Measurements from ENCODE around the gene ZNF276.

Gene ZNF276

DNA sequence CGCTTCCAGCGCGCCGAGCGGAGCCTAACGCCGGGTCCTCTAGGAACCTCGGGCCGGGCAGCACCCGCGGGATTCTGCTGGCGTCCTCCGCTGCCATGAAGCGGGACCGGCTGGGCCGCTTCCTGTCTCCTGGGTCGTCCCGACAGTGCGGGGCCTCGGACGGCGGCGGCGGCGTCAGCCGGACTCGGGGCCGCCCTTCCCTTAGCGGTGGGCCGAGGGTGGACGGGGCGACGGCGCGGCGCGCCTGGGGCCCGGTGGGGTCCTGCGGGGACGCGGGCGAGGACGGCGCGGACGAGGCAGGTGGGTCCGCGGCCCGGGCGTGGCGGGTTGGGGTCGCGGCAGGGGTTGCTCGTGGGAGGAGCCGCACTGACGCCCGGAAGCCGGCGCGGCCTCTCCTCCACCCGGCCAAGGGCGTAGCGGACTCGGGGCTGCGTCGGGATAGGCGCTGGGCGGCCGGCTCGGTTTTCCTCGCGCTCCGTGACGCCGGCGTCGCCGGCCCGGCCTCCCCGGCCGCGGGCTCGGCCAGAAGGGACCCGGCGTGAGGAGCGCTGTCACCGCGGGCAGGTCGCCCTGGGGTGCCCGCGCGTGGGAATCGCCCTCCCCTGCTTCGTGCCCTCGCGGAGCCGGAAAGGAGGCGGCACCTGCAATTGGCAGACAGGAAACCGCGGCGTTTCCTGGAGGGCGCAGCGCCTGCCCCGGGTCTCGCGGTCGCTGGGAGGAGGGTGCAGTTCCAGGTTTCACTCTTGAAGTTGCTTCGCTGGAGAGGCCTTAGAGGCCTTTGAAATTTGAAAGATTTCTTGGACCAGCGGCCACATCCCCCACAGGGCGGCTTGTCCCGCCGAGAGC, 432 bp downstream of the ZNF276 start:
- H3K27ac Mint-ChIP-seq: no peak overlapping the region
- H3K4me1 Mint-ChIP-seq: peaks cover 51% of the 10 kb centered on the region
- H3K4me3 Mint-ChIP-seq: peak overlapping the region; percentile 89
- peaks cover 8% of the 10 kb centered on the region for H3K36me3 Mint-ChIP-seq
- H3K9me3 Mint-ChIP-seq: no peaks in the 10 kb centered on the region
- H3K27me3 Mint-ChIP-seq: no peaks in the 10 kb centered on the region

DNA sequence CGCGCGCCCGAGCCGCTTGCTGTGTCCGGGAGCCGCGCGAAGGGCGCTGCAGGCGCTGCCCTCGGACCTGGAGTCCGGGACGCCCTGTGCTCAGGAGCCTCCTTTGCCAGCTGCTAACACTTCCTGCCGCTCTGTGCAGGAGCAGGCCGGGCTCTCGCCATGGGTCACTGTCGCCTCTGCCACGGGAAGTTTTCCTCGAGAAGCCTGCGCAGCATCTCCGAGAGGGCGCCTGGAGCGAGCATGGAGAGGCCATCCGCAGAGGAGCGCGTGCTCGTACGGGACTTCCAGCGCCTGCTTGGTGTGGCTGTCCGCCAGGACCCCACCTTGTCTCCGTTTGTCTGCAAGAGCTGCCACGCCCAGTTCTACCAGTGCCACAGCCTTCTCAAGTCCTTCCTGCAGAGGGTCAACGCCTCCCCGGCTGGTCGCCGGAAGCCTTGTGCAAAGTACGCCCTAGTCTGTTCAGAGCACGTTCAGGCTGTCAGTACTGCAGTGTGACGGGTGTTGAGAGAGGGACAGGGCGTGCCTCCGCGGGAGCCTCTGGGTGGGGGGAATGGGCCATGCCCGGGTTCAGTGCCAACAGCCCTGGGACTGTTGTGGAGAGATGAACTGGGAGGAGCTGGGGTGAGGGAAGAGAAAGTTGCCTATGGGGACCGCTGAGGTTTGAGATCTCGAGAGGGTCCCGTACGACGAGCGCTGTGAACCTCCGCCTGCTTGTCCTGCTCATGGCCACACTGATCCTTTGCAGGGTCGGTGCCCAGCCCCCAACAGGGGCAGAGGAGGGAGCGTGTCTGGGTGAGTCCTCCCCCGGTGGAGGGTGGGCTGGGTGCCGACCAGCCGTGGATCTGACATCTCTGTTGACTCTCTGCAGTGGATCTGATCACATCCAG, 1.3 kb downstream of the ZNF276 start:
- H3K4me3 Mint-ChIP-seq: peak overlapping the region; percentile 89
- H3K27ac Mint-ChIP-seq: peak overlapping the region; percentile 86
- H3K9me3 Mint-ChIP-seq: no peaks in the 10 kb centered on the region
- H3K4me1 Mint-ChIP-seq: peaks cover 59% of the 10 kb centered on the region
- H3K36me3 Mint-ChIP-seq: peaks cover 12% of the 10 kb centered on the region
- H3K27me3 Mint-ChIP-seq: no peaks in the 10 kb centered on the region

DNA sequence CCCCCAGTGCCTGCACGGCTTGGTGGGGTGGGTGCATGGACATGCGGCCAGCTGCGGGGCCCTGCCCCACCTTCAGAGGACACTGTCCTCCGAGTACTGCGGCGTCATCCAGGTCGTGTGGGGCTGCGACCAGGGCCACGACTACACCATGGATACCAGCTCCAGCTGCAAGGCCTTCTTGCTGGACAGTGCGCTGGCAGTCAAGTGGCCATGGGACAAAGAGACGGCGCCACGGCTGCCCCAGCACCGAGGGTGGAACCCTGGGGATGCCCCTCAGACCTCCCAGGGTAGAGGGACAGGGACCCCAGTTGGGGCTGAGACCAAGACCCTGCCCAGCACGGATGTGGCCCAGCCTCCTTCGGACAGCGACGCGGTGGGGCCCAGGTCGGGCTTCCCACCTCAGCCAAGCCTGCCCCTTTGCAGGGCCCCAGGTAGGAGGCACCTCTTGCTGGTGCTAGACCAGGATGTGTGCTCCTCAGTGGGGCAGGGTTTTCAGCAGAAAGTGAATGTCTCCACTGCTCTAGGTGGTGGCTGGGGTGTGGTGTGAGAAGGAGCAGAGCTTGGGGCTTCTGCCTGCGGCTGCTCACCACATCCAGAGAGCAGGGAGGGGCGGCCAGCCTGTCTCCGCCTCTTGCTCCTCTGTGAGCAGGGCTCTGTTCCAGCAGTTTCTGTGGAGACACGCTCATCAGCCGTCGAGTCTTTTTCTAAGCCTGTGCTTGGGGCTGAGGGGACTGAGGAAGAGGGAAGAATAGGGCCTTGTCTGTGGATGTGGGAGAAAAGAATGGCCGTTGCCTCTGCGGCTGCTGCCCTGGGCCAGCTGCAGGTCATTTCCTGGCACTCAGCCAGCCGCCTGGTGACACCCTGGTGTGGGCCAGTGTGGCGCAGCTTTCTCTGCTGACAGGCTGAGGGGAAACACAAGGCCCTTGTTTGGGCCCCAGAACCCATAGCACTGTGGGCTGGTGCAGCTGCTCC, 2.2 kb downstream of the ZNF276 start:
- peaks cover 62% of the 10 kb centered on the region for H3K4me1 Mint-ChIP-seq

DNA sequence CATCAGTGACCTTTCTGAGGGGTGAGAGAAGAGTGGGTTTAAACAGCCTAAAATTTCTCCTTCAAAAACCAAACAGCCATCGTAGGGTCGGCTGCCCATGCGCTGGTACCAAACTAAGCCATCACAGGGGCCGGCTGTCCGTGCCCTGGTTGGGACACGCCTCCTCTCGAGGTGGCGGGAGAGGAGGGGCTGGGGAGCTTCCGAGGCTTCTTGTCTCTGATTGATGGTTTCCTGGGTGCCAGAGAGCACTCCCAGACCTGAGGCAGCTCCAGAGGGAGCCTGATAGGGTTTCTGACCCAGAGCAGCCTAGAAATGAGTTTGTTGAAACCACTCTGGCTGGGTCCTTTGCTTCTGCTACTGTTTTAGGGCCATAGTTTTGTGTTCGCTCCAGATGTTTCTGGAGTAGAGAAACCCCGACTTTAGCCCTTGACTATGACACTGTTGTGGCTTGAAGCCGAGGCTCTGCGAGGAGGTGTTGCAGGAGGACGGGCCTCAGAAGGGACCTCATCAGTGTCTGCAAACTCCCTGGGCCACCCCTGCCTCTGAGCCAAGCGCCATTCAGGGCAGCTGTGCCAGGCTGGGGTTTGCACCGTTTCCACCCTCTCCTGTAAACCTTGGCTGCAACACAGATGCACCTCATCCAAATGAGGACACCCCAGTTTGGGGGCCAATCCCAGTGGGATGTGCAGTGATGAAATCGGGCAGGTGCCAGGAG, 6.2 kb downstream of the ZNF276 start:
- Mint-ChIP-seq H3K4me1 (peaks cover 68% of the 10 kb centered on the region), H3K4me3 (peak overlapping the region; percentile 66), H3K27ac (peak overlapping the region; percentile 65), H3K9me3 (no peaks in the 10 kb centered on the region), H3K36me3 (peaks cover 22% of the 10 kb centered on the region), H3K27me3 (no peaks in the 10 kb centered on the region)

More for the DNA sequence above, 2.2 kb downstream of the ZNF276 start:
- peaks cover 12% of the 10 kb centered on the region for H3K36me3 Mint-ChIP-seq
- no peaks in the 10 kb centered on the region for H3K27me3 Mint-ChIP-seq
- H3K27ac Mint-ChIP-seq: peak overlapping the region; percentile 86
- peak overlapping the region; percentile 89 for H3K4me3 Mint-ChIP-seq
- no peaks in the 10 kb centered on the region for H3K9me3 Mint-ChIP-seq

DNA sequence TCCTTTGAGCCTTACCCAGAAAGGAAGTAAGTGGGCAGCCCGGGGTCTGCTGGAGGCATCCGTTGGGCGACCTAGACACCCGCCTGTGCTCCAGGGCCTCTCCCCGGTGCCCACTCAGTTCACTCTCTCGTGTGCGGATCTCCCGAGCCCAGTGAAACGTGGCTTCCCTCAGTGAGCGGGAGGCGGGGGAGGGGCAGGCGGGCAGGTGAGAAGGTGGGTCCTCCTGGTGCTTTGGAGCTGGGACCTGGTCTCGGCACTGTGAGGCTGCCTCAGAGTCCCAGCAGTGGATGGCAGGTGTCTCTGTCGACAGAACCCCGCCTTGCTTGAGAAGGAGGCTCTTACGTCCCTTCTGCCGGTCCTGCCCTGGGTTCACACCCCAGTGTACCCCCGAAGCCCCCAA, 8.0 kb downstream of the ZNF276 start:
- no peaks in the 10 kb centered on the region for H3K27me3 Mint-ChIP-seq

DNA sequence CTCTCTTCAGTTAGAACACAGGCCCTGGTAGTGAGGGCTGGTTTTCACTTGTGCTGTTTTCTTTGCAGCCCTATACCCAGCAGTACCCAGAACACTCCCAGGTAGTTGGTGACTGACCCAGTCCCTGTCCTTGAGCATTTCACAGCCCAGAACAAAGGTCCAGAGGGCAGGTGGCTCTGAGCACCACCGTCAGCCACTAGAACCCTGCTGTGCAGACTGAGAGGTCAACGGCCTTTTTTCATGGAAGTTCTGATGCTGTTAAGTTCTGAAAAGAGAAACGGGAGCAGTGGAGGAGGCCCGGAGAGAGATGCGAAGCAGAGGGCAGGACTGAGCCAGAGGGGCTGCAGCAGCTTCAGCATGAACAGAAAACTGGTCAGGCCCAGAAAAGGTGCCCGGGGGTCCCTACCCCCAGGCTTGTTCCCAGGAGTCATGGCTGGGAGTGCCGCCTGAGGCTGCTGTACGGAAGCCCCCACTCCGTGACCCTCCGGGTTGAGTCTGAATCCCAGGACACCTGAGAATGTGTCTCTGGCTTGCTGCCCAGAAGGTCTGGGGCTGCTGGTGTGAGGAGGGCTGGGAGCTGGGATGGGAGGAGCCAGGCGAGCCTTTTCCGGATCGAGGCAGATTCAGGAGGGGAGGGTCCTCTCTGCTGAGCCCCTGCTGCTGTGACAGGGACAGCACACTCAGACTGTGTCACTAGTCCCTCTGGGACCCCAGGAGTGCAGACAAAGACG, 8.7 kb downstream of the ZNF276 start:
- no peak overlapping the region for H3K4me3 Mint-ChIP-seq

More for the DNA sequence above, 8.0 kb downstream of the ZNF276 start:
- H3K36me3 Mint-ChIP-seq: peaks cover 17% of the 10 kb centered on the region
- peak overlapping the region; percentile 46 for H3K27ac Mint-ChIP-seq
- no peak overlapping the region for H3K4me3 Mint-ChIP-seq
- H3K9me3 Mint-ChIP-seq: no peaks in the 10 kb centered on the region
- H3K4me1 Mint-ChIP-seq: peaks cover 58% of the 10 kb centered on the region

DNA sequence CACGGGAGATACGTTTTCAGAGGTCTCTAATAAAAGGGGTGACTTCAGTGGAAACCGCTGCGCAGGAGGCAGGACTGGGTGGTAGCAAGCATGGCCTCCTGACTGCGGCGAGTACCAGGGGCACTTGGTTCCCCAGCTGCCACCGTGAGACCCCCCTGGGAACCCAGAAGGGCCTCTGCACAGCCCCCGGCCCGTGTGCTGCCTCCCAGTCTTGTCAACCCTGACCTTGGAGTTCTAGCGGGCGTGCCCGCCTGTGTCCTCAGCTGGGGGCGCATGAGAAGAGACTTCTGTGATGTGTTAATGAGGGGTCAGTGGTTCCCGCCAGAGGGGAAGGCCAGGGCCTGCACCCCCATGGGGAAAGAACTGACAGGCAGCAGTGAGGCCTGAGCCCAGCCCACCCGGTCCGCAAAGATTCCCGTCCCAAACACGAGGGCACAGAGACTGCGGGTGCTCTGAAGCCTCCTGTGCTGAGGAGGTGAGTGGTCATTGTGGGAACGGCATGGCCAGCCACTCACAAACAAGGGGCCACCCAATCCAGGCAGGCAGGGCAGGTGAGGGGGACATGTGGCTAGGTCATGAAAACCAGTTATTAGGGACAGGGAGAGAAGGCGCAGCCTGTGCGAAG, 9.4 kb downstream of the ZNF276 start:
- H3K36me3 Mint-ChIP-seq: peaks cover 19% of the 10 kb centered on the region
- H3K27me3 Mint-ChIP-seq: no peaks in the 10 kb centered on the region
- H3K4me3 Mint-ChIP-seq: no peak overlapping the region
- no peaks in the 10 kb centered on the region for H3K9me3 Mint-ChIP-seq
- no peak overlapping the region for H3K27ac Mint-ChIP-seq
- H3K4me1 Mint-ChIP-seq: peaks cover 60% of the 10 kb centered on the region

More for the DNA sequence above, 8.7 kb downstream of the ZNF276 start:
- no peak overlapping the region for H3K27ac Mint-ChIP-seq
- no peaks in the 10 kb centered on the region for H3K27me3 Mint-ChIP-seq
- H3K9me3 Mint-ChIP-seq: no peaks in the 10 kb centered on the region
- H3K4me1 Mint-ChIP-seq: peaks cover 59% of the 10 kb centered on the region
- peaks cover 19% of the 10 kb centered on the region for H3K36me3 Mint-ChIP-seq

DNA sequence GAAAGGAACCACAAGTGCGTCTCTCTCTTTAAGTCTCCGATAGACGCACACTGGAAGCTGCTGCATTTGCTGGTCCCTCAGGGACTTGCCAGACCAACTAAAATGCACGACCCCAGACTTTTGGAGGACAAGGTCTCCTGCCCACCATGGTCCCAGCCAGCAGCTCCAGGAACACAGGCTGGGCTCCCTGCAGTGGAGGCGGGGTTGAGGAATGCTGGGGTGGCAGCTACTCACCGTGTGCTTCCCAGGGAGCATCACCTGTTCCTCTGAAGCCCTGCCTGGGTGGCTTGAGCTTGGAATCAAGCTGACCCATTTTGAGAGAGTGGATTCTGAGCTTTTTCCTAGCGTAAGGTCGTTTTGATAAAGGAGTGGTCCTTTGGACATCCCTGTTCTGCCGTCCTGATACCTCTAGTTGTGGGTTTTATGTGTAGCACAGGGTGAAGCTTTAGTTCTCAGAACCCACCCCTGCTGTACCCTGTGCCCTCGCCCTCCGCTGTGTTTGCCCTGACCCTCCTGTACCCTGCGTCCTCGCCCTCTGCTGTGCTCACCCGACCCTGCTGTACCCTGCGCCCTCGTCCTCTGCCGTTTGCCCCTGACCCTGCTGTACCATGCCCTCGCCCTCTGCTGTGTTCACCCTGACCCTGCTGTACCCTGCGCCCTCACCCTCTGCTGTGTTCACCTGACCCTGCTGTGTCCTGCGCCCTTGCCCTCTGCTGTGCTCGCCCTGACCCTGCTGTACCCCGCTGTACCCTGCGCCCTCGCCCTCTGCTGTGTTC, 11.0 kb downstream of the ZNF276 start:
- Mint-ChIP-seq H3K9me3 (no peaks in the 10 kb centered on the region), H3K27ac (no peak overlapping the region), H3K36me3 (peaks cover 15% of the 10 kb centered on the region), H3K4me1 (peaks cover 54% of the 10 kb centered on the region), H3K27me3 (no peaks in the 10 kb centered on the region), H3K4me3 (no peak overlapping the region)

DNA sequence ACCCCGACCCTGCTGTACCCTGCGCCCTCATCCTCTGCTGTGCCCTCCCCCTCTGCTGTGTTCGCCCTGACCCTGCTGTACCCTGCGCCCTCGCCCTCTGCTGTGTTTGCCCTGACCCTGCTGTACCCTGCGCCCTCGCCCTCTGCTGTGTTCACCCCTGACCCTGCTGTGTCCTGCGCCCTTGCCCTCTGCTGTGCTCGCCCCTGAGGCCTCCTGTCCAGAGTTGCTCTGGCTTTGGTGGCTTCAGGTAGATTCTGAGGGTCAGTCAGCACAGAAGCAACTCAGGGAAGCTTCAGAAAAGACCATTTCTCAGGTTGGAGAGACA, 11.5 kb downstream of the ZNF276 start:
- H3K4me3 Mint-ChIP-seq: no peak overlapping the region

DNA sequence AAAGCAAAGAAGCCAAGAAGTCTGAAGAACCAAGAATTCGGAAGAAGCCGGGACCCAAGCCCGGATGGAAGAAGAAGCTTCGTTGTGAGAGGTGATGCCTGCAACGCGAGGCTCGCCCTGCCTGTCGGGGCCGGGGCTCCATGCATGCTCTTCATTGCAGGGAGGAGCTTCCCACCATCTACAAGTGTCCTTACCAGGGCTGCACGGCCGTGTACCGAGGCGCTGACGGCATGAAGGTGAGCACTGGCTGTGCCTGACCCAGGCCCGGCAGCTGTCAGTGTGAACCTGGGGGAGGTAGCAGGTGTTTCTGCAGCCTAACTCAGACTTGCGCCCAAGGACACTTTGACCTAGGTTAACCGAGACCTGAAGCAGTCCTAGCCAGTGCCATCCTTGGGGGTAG, 12.0 kb downstream of the ZNF276 start:
- peaks cover 17% of the 10 kb centered on the region for H3K36me3 Mint-ChIP-seq
- H3K4me3 Mint-ChIP-seq: no peak overlapping the region
- H3K27ac Mint-ChIP-seq: no peak overlapping the region
- H3K27me3 Mint-ChIP-seq: no peaks in the 10 kb centered on the region
- H3K4me1 Mint-ChIP-seq: peaks cover 56% of the 10 kb centered on the region
- no peaks in the 10 kb centered on the region for H3K9me3 Mint-ChIP-seq

More for the DNA sequence above, 11.5 kb downstream of the ZNF276 start:
- Mint-ChIP-seq H3K36me3 (peaks cover 17% of the 10 kb centered on the region), H3K27me3 (no peaks in the 10 kb centered on the region), H3K4me1 (peaks cover 54% of the 10 kb centered on the region), H3K9me3 (no peaks in the 10 kb centered on the region), H3K27ac (no peak overlapping the region)

DNA sequence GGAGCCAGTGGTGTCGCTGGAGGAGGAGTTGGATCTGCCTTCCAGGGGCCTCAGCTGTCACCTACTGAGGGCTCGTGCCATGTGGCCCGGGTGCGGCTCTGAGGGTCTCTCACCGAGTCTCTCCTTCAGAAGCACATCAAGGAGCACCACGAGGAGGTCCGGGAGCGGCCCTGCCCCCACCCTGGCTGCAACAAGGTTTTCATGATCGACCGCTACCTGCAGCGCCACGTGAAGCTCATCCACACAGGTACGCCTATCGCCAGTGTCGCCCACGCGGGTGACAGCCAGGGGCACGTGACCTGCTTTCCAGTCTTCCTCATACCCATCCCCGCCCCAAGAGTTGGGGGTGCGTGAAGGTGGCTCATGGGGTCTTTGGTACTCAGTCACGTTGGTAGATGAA, 12.5 kb downstream of the ZNF276 start:
- no peaks in the 10 kb centered on the region for H3K9me3 Mint-ChIP-seq
- H3K27me3 Mint-ChIP-seq: no peaks in the 10 kb centered on the region
- H3K36me3 Mint-ChIP-seq: peaks cover 16% of the 10 kb centered on the region
- H3K4me1 Mint-ChIP-seq: peaks cover 59% of the 10 kb centered on the region
- no peak overlapping the region for H3K4me3 Mint-ChIP-seq
- no peak overlapping the region for H3K27ac Mint-ChIP-seq

DNA sequence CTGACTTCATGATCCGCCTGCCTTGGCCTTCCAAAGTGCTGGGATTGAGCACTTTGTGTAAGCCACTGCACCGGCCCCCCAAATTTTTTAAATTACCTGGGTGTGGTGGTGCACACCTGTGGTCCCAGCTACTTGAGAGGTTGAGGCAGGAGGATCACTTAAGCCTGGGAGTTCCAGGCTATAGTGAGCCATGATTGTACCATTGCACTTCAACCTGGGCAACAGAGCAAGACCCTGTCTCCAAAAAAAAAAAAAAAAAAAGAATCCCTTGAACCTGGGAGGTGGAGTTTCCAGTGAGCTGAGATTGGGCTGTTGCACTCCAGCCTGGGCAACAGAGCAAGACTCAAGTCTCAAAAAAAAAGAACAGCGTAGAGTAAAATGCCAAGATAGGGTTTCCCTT, 15.2 kb downstream of the ZNF276 start:
- H3K4me3 Mint-ChIP-seq: no peak overlapping the region
- peaks cover 10% of the 10 kb centered on the region for H3K36me3 Mint-ChIP-seq
- peaks cover 45% of the 10 kb centered on the region for H3K4me1 Mint-ChIP-seq
- no peaks in the 10 kb centered on the region for H3K9me3 Mint-ChIP-seq
- no peaks in the 10 kb centered on the region for H3K27me3 Mint-ChIP-seq
- H3K27ac Mint-ChIP-seq: peak overlapping the region; percentile 65

DNA sequence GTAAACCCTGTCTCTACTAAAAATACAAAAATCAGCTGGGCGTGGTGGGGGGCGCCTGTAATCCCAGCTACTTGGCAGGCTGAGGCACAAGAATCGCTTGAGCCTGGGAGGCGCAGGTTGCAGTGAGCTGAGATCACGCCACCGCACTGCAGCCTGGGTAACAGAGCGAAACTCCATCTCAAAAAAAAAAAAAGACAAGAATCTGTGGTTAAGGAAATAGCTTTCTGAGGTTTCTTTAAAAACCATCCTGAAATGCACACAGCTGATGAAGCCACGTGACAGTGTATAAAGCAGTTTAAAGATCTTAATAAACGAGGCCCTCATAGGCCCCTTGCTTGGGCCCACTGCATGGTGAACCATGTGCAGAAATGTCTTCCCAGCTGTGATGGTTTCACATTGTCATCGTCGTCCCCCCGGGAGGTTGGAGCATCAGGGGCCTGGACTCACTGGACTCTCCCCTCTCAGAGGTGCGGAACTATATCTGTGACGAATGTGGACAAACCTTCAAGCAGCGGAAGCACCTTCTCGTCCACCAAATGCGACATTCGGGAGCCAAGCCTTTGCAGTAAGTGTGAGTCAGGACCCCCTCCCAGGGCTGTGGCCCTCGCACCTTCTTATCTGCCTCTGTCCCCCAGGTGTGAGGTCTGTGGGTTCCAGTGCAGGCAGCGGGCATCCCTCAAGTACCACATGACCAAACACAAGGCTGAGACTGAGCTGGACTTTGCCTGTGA, 16.2 kb downstream of the ZNF276 start:
- H3K4me3 Mint-ChIP-seq: no peak overlapping the region

More for the DNA sequence above, 16.2 kb downstream of the ZNF276 start:
- no peaks in the 10 kb centered on the region for H3K9me3 Mint-ChIP-seq
- H3K27me3 Mint-ChIP-seq: no peaks in the 10 kb centered on the region
- peaks cover 40% of the 10 kb centered on the region for H3K4me1 Mint-ChIP-seq
- peaks cover 7% of the 10 kb centered on the region for H3K36me3 Mint-ChIP-seq
- peak overlapping the region; percentile 65 for H3K27ac Mint-ChIP-seq
